ENCODE results near the gene PCDHA11.
A peak's percentile ranks its signal among the peaks of the same experiment; 100 is the strongest.
"Not testable (repeated sequence)": the region's sequence is repeated elsewhere in the genome, so short reads cannot be mapped to it uniquely, and the experiment has no call there.

Gene PCDHA11

DNA sequence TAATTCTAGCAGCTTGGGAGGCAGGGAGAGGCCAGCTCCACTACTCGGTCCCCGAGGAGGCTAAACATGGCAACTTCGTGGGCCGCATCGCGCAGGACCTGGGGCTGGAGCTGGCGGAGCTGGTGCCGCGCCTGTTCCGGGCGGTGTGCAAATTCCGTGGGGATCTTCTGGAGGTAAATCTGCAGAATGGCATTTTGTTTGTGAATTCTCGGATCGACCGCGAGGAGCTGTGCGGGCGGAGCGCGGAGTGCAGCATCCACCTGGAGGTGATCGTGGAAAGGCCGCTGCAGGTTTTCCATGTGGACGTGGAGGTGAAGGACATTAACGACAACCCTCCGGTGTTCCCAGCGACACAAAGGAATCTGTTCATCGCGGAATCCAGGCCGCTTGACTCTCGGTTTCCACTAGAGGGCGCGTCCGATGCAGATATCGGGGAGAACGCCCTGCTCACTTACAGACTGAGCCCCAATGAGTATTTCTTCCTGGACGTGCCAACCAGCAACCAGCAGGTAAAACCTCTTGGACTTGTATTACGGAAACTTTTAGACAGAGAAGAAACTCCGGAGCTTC lies 34.2 kb upstream of the PCDHA11 start:
- H3K9me3 ChIP-seq (ENCODE audit: control insufficient read depth, insufficient read depth, low read length); H3K4me1 ChIP-seq (ENCODE audit: control insufficient read depth, insufficient read depth, low read length); H3K27me3 ChIP-seq (ENCODE audit: control insufficient read depth, insufficient read depth, low read length); H3K9ac ChIP-seq (ENCODE audit: low read depth, low read length); H3K27ac ChIP-seq (ENCODE audit: low read depth, low read length); H3K36me3 ChIP-seq (ENCODE audit: control insufficient read depth, insufficient read depth, low read length): not testable (repeated sequence)
- peak overlapping the region; percentile 54 for H3K4me3 ChIP-seq (ENCODE audit: low read depth, low read length)

GRCh38 chr5:140835622-140836510 lies 32.9 kb upstream of the PCDHA11 start:
- H3K27me3 ChIP-seq (ENCODE audit: control insufficient read depth, insufficient read depth, low read length), result no peaks in the 10 kb centered on the region
- no peaks in the 10 kb centered on the region for H3K36me3 ChIP-seq (ENCODE audit: control insufficient read depth, insufficient read depth, low read length)
- no peak overlapping the region for H3K9ac ChIP-seq (ENCODE audit: low read depth, low read length)
- H3K27ac ChIP-seq (ENCODE audit: low read depth, low read length), result no peak overlapping the region
- H3K4me1 ChIP-seq (ENCODE audit: control insufficient read depth, insufficient read depth, low read length), result no peaks in the 10 kb centered on the region
- H3K9me3 ChIP-seq (ENCODE audit: control insufficient read depth, insufficient read depth, low read length), result peaks cover 9% of the 10 kb centered on the region; the same call in 1 of the 2 replicates
- H3K4me3 ChIP-seq (ENCODE audit: low read depth, low read length), result no peak overlapping the region

GRCh38 chr5:140840978-140841962 lies 27.5 kb upstream of the PCDHA11 start, which contains the start of gene PCDHA8:
TSS of gene PCDHA8 (plus strand) at chr5:140841187. CDS start at chr5:140841322, 135 bp downstream.
- Histone ChIP-seq H3K27ac (ENCODE audit: low read depth, low read length) (no peak within 1 kb of the TSS), H3K4me1 (ENCODE audit: control insufficient read depth, insufficient read depth, low read length) (no peaks in the 10 kb centered on the region), H3K36me3 (ENCODE audit: control insufficient read depth, insufficient read depth, low read length) (no peaks in the 10 kb centered on the region), H3K9me3 (ENCODE audit: control insufficient read depth, insufficient read depth, low read length) (no peaks in the 10 kb centered on the region), H3K9ac (ENCODE audit: low read depth, low read length) (no peak within 1 kb of the TSS), H3K4me3 (ENCODE audit: low read depth, low read length) (no peak within 1 kb of the TSS), H3K27me3 (ENCODE audit: control insufficient read depth, insufficient read depth, low read length) (no peaks in the 10 kb centered on the region)

DNA sequence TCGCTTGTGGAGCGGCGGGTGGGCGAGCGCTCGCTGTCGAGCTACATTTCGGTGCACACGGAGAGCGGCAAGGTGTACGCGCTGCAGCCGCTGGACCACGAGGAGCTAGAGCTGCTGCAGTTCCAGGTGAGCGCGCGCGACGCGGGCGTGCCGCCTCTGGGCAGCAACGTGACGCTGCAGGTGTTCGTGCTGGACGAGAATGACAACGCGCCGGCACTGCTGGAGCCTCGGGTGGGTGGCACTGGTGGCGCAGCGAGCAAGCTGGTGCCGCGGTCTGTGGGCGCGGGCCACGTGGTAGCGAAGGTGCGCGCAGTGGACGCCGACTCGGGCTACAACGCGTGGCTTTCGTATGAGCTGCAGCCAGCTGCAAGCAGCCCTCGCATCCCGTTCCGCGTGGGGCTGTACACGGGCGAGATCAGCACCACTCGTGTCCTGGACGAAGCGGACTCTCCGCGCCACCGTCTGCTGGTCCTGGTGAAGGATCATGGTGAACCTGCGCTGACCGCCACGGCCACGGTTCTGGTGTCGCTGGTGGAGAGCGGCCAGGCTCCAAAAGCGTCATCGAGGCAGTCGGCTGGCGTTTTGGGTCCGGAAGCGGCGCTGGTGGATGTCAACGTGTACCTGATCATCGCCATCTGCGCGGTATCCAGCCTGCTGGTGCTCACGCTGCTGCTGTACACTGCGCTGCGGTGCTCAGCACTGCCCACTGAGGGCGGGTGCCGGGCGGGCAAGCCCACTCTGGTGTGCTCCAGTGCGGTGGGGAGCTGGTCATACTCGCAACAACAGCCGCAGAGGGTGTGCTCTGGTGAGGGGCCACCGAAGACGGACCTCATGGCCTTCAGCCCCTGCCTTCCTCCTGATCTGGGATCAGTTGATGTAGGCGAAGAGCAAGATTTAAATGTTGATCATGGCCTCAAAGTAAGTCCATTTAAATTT lies 25.7 kb upstream of the PCDHA11 start:
- Histone ChIP-seq H3K27ac (ENCODE audit: low read depth, low read length) (no peak overlapping the region), H3K9me3 (ENCODE audit: control insufficient read depth, insufficient read depth, low read length) (no peaks in the 10 kb centered on the region), H3K27me3 (ENCODE audit: control insufficient read depth, insufficient read depth, low read length) (no peaks in the 10 kb centered on the region), H3K4me1 (ENCODE audit: control insufficient read depth, insufficient read depth, low read length) (no peaks in the 10 kb centered on the region), H3K36me3 (ENCODE audit: control insufficient read depth, insufficient read depth, low read length) (no peaks in the 10 kb centered on the region), H3K9ac (ENCODE audit: low read depth, low read length) (no peak overlapping the region), H3K4me3 (ENCODE audit: low read depth, low read length) (no peak overlapping the region)

DNA sequence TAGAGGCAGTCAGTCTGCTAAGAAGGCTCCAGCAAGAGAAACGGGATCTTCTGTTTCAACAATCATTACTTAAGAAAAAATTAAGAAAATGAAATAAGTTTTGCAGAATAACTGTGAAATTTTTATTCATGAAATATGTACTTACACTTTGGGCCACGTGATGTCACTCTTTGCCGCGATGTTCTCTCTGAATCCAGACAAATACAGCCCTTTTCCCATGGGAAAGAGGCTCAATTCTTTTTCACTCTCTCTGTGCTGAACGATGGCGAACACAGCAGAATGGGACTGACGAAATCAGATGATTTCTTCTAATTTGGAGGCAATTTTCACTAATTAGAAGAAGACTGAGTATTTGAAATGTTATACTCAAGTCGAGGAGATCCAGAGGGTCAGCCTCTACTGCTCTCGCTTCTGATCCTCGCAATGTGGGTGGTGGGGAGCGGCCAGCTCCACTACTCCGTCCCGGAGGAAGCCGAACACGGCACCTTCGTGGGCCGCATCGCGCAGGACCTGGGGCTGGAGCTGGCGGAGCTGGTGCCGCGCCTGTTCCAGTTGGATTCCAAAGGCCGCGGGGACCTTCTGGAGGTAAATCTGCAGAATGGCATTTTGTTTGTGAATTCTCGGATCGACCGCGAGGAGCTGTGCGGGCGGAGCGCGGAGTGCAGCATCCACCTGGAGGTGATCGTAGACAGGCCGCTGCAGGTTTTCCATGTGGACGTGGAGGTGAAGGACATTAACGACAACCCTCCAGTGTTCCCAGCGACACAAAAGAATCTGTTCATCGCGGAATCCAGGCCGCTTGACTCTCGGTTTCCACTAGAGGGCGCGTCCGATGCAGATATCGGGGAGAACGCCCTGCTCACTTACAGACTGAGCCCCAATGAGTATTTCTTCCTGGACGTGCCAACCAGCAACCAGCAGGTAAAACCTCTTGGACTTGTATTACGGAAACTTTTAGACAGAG lies 20.3 kb upstream of the PCDHA11 start, which contains the start of gene PCDHA9:
Gene PCDHA9 (plus strand): TSS at position 244 of the 964 bp plus-strand sequence. CDS start 114 bp downstream, at position 358.
- H3K27ac ChIP-seq (ENCODE audit: low read depth, low read length); H3K27me3 ChIP-seq (ENCODE audit: control insufficient read depth, insufficient read depth, low read length); H3K4me1 ChIP-seq (ENCODE audit: control insufficient read depth, insufficient read depth, low read length); H3K4me3 ChIP-seq (ENCODE audit: low read depth, low read length); H3K36me3 ChIP-seq (ENCODE audit: control insufficient read depth, insufficient read depth, low read length); H3K9me3 ChIP-seq (ENCODE audit: control insufficient read depth, insufficient read depth, low read length); H3K9ac ChIP-seq (ENCODE audit: low read depth, low read length): not testable (repeated sequence)

GRCh38 chr5:140849831-140850634 lies 18.7 kb upstream of the PCDHA11 start:
- H3K4me3 ChIP-seq (ENCODE audit: low read depth, low read length); H3K9ac ChIP-seq (ENCODE audit: low read depth, low read length); H3K9me3 ChIP-seq (ENCODE audit: control insufficient read depth, insufficient read depth, low read length); H3K27ac ChIP-seq (ENCODE audit: low read depth, low read length); H3K4me1 ChIP-seq (ENCODE audit: control insufficient read depth, insufficient read depth, low read length); H3K27me3 ChIP-seq (ENCODE audit: control insufficient read depth, insufficient read depth, low read length); H3K36me3 ChIP-seq (ENCODE audit: control insufficient read depth, insufficient read depth, low read length): not testable (repeated sequence)

- H3K4me3 ChIP-seq (ENCODE audit: low read depth, low read length), result peak within 1 kb of the TSS; percentile 73
- no peaks in the 10 kb centered on the region for H3K36me3 ChIP-seq (ENCODE audit: control insufficient read depth, insufficient read depth, low read length)
- no peak within 1 kb of the TSS for H3K27ac ChIP-seq (ENCODE audit: low read depth, low read length)
- H3K27me3 ChIP-seq (ENCODE audit: control insufficient read depth, insufficient read depth, low read length), result no peaks in the 10 kb centered on the region
- H3K9ac ChIP-seq (ENCODE audit: low read depth, low read length), result peak within 1 kb of the TSS; percentile 72
- H3K9me3 ChIP-seq (ENCODE audit: control insufficient read depth, insufficient read depth, low read length), result peaks cover 6% of the 10 kb centered on the region
- no peaks in the 10 kb centered on the region for H3K4me1 ChIP-seq (ENCODE audit: control insufficient read depth, insufficient read depth, low read length)
Observed at GRCh38 chr5:140855772-140856674, 12.7 kb upstream of the PCDHA11 start, which contains the start of gene PCDHA10. TSS of gene PCDHA10 (plus strand) at chr5:140855897. CDS start at chr5:140856049, 152 bp downstream.

GRCh38 chr5:140857177-140857986 lies 11.4 kb upstream of the PCDHA11 start:
- H3K27me3 ChIP-seq (ENCODE audit: control insufficient read depth, insufficient read depth, low read length), result no peaks in the 10 kb centered on the region
- no peaks in the 10 kb centered on the region for H3K4me1 ChIP-seq (ENCODE audit: control insufficient read depth, insufficient read depth, low read length)
- no peak overlapping the region for H3K27ac ChIP-seq (ENCODE audit: low read depth, low read length)
- no peak overlapping the region for H3K9ac ChIP-seq (ENCODE audit: low read depth, low read length)
- H3K36me3 ChIP-seq (ENCODE audit: control insufficient read depth, insufficient read depth, low read length), result no peaks in the 10 kb centered on the region; the same call in 1 of the 2 replicates
- H3K4me3 ChIP-seq (ENCODE audit: low read depth, low read length), result no peak overlapping the region
- H3K9me3 ChIP-seq (ENCODE audit: control insufficient read depth, insufficient read depth, low read length), result peaks cover 12% of the 10 kb centered on the region

All from HUES48 (cell line).